RWPE1 (cell line): ENCODE results near the gene TPI1.

Source experiments
- CTCF ChIA-PET: fragments of 350-600 bp; sonication (Branson Sonifier 250); formaldehyde crosslinking; extraction: SDS; loops from one replicate; lab custom pipeline; 2021; lab: Yijun Ruan, JAX
- POLR2A ChIA-PET: fragments of 400-600 bp; formaldehyde crosslinking; extraction: SDS; loops from one replicate; lab custom pipeline; 2020; ENCODE audit warnings: antibody characterized with exemption; ENCODE audit not compliant: low non-redundant PET; lab: Yijun Ruan, JAX
- DNase-seq: peaks from one replicate; pipeline ENCODE4 v3.0.0; 2012; ENCODE audit warnings: low spot score
- H3K27ac ChIP-seq: fragments of 450-650 bp; 2 replicates; pipeline ENCODE4 v1.5.1; 2017
- CTCF ChIP-seq: fragments of 450-650 bp; conservative IDR thresholded peaks from 2 replicates; pipeline ENCODE4 v1.5.1; 2017; ENCODE audit warnings: low read depth, mild to moderate bottlenecking

TPI1 gene

GRCh38 chr12:6838854-6839253 is 28.5 kb upstream of the TPI1 start:
- ChIA-PET POLR2A (no interaction called here), CTCF (interaction anchor here (0.7 kb wide), 1 partner anchor 34 kb away, joined by 3 read pairs; the partner anchor contains the start of gene SPSB2)
- no peak for TF ChIP-seq CTCF
- H3K27ac ChIP-seq = no peak overlapping the region
- no peak for DNase-seq

- ChIA-PET CTCF (interaction anchor here (0.7 kb wide), 2 partner anchors 11 to 34 kb away, joined by 3 read pairs; partner anchors contain the start of genes P3H3 and SPSB2), POLR2A (interaction anchor here (1.0 kb wide), 1 partner anchor 13 kb away, joined by 3 read pairs; the partner anchor contains the start of gene USP5)
Observed at GRCh38 chr12:6839482-6840201, 27.7 kb upstream of the TPI1 start.

GRCh38 chr12:6840330-6840729 is 27.0 kb upstream of the TPI1 start:
- POLR2A ChIA-PET = interaction anchor here (1.0 kb wide), 1 partner anchor 12 kb away, joined by 3 read pairs; the partner anchor contains the start of gene USP5
- DNase-seq = no peak
- 0 out of 2 replicates have a peak overlapping the region, but pooled peaks have one; percentile 5 for H3K27ac ChIP-seq
- CTCF ChIA-PET = interaction anchor here (0.7 kb wide), 1 partner anchor 12 kb away, joined by 3 read pairs; the partner anchor contains the start of gene P3H3
- TF ChIP-seq CTCF = no peak

More at GRCh38 chr12:6839482-6840201, 27.7 kb upstream of the TPI1 start:
- DNase-seq = no peak
- no peak overlapping the region for H3K27ac ChIP-seq
- TF ChIP-seq CTCF = no peak

- no peak for TF ChIP-seq CTCF
Observed at GRCh38 chr12:6840761-6841515, 26.4 kb upstream of the TPI1 start, which contains the start of gene GNB3. TSS of gene GNB3 (plus strand) at chr12:6840925. CDS start at chr12:6841288, 363 bp downstream.

GRCh38 chr12:6842075-6842474 is 25.3 kb upstream of the TPI1 start:
- ChIA-PET CTCF (no interaction called here), POLR2A (interaction anchor here (0.5 kb wide), 1 partner anchor 117 kb away, joined by 3 read pairs; no protein-coding TSS in a partner anchor)
- no peak for DNase-seq
- no peak overlapping the region for H3K27ac ChIP-seq
- TF ChIP-seq CTCF = no peak

More at GRCh38 chr12:6840761-6841515, 26.4 kb upstream of the TPI1 start, which contains the start of gene GNB3:
- H3K27ac ChIP-seq = 0 out of 2 replicates have a peak within 1 kb of the TSS, but pooled peaks have one; percentile 5
- ChIA-PET CTCF (interaction anchor here (0.5 to 0.9 kb wide), 3 partner anchors 13 to 177 kb away, joined by 3 read pairs; partner anchors contain the start of genes LPCAT3 and P3H3), POLR2A (interaction anchor here (1.0 kb wide), 1 partner anchor 11 kb away, joined by 3 read pairs; the partner anchor contains the start of gene USP5)
- DNase-seq = no peak
